Vagina (tissue), 2 donors: ENCODE results near the gene PCDHA8. TPM values are rescaled to one million over a fixed set of nuclear protein-coding genes. Genes with fewer than 3 reads are reported as not detected.

Source experiments
- DNase-seq, 2 donors: peaks; one replicate each; pipeline ENCODE4 v3.0.0-alpha.2; 2017; ENCODE audit errors: extremely low spot score in 2 of 2
- H3K27ac ChIP-seq: fragments of 200-600 bp; sonication (generic); one replicate; pipeline ENCODE4 v1.5.1; 2019
- H3K27me3 ChIP-seq: fragments of 200-600 bp; sonication (generic); one replicate; pipeline ENCODE4 v1.5.1; 2019
- H3K36me3 ChIP-seq, 2 donors: fragments of 200-600 bp; sonication (generic); one replicate each; pipeline ENCODE4 v1.5.1; 2017 to 2019
- H3K4me1 ChIP-seq: fragments of 200-600 bp; sonication (generic); one replicate; pipeline ENCODE4 v1.5.1; 2019
- H3K4me3 ChIP-seq, 2 donors: fragments of 200-600 bp; sonication (generic); 1 replicate in 1 of 2; 2 replicates in 1 of 2; pipeline ENCODE4 v1.5.1; 2016 to 2019
- H3K9me3 ChIP-seq: fragments of 200-600 bp; sonication (generic); one replicate; pipeline ENCODE4 v1.5.1; 2019
- CTCF ChIP-seq, 3 experiments: fragments of 450-650 bp in 2 of 3; fragments of 200-600 bp in 1 of 3; sonication (generic) in 1 of 3; IDR thresholded peaks; one replicate each; pipeline ENCODE4 v1.5.1; 2017 to 2019; ENCODE audit warnings: antibody characterized with exemption in 3 of 3, mild to moderate bottlenecking in 2 of 3, moderate library complexity in 2 of 3
- POLR2A ChIP-seq, 2 donors: fragments of 450-650 bp; IDR thresholded peaks; one replicate each; pipeline ENCODE4 v1.6.1; 2017; ENCODE audit warnings: antibody characterized with exemption in 2 of 2, mild to moderate bottlenecking in 2 of 2, moderate library complexity in 2 of 2
- POLR2AphosphoS5 ChIP-seq, 2 donors: sonication (generic); formaldehyde crosslinking; IDR thresholded peaks; one replicate each; pipeline ENCODE4 v1.9.0; 2017; ENCODE audit warnings: antibody characterized with exemption in 2 of 2, mild to moderate bottlenecking in 2 of 2, low read depth in 1 of 2; ENCODE audit not compliant: insufficient read depth in 1 of 2
- intact Hi-C: fragments of 100-400 bp; cut with DNase I; formaldehyde crosslinking; loops from one replicate; pipeline ENCODE4 v1.15.1; 2023
- total RNA-seq: library from RNA; depleted of rRNA; stranded (reverse); fragments of >200 nt; gene quantifications from one replicate; pipeline ENCODE4 v1.2.3, GENCODE V29; 2016

PCDHA8 gene
- total RNA-seq, 1 donor from 2014 or later, result 0.49 TPM

GRCh38 chr5:140883373-140883772, 42.4 kb downstream of the PCDHA8 start:
- intact Hi-C loops, result no loop called here
- no peak for DNase-seq
- Histone ChIP-seq H3K27me3 (no peaks in the 10 kb centered on the region), H3K27ac (no peak overlapping the region), H3K36me3 (no peaks in the 10 kb centered on the region), H3K4me3 (no peak overlapping the region), H3K4me1 (no peaks in the 10 kb centered on the region), H3K9me3 (peaks cover 9% of the 10 kb centered on the region)
- no peak for TF ChIP-seq POLR2AphosphoS5 (IDR thresholded peaks at IDR 0.05; ENCODE audit: insufficient read depth in 1 of 2, low read depth in 1 of 2)
- no peak for TF ChIP-seq POLR2A (IDR thresholded peaks at IDR 0.05)
- no peak for TF ChIP-seq CTCF (IDR thresholded peaks at IDR 0.05)

GRCh38 chr5:140883927-140884697, 43.1 kb downstream of the PCDHA8 start:
- intact Hi-C loops, result no loop called here

More at GRCh38 chr5:140883927-140884697, 43.1 kb downstream of the PCDHA8 start:
- Histone ChIP-seq H3K4me1 (no peaks in the 10 kb centered on the region), H3K36me3 (no peaks in the 10 kb centered on the region), H3K4me3 (no peak overlapping the region), H3K9me3 (peaks cover 9% of the 10 kb centered on the region), H3K27me3 (no peaks in the 10 kb centered on the region), H3K27ac (no peak overlapping the region)
- TF ChIP-seq POLR2A (IDR thresholded peaks at IDR 0.05) (no peak), CTCF (IDR thresholded peaks at IDR 0.05) (no peak), POLR2AphosphoS5 (IDR thresholded peaks at IDR 0.05; ENCODE audit: insufficient read depth in 1 of 2, low read depth in 1 of 2) (no peak)
- no peak for DNase-seq

Other genes with a start within 250 kb of the PCDHA8 start
- 48.4 TPM for gene CD14, start 208.0 kb upstream of the PCDHA8 start, total RNA-seq
- gene TMCO6, start 201.7 kb upstream of the PCDHA8 start, total RNA-seq, result 16.5 TPM
- 61.6 TPM for gene NDUFA2, start 193.6 kb upstream of the PCDHA8 start, total RNA-seq
- 64.3 TPM for gene IK, start 193.4 kb upstream of the PCDHA8 start, total RNA-seq
- gene WDR55, start 176.3 kb upstream of the PCDHA8 start, total RNA-seq, result 19.9 TPM
- 2.9 TPM for gene DND1, start 167.6 kb upstream of the PCDHA8 start, total RNA-seq
- gene HARS1, start 149.8 kb upstream of the PCDHA8 start, total RNA-seq, result 54.8 TPM
- 46.2 TPM for gene HARS2, start 149.7 kb upstream of the PCDHA8 start, total RNA-seq
- gene ZMAT2, start 140.7 kb upstream of the PCDHA8 start, total RNA-seq, result 22.6 TPM
- gene PCDHA1, start 55.0 kb upstream of the PCDHA8 start, total RNA-seq, result not detected
- gene PCDHA2, start 46.3 kb upstream of the PCDHA8 start, total RNA-seq, result not detected
- gene PCDHA3, start 40.1 kb upstream of the PCDHA8 start, total RNA-seq, result 0.74 TPM
- 2.0 TPM for gene PCDHA4, start 34.1 kb upstream of the PCDHA8 start, total RNA-seq
- 0.25 TPM for gene PCDHA5, start 19.6 kb upstream of the PCDHA8 start, total RNA-seq
- 1.2 TPM for gene PCDHA6, start 13.2 kb upstream of the PCDHA8 start, total RNA-seq
- gene PCDHA7, start 6.9 kb upstream of the PCDHA8 start, total RNA-seq, result 0.49 TPM
- gene PCDHA9, start 7.2 kb downstream of the PCDHA8 start, total RNA-seq, result 0.25 TPM
- gene PCDHA10, start 14.7 kb downstream of the PCDHA8 start, total RNA-seq, result 0.25 TPM
- gene PCDHA11, start 27.8 kb downstream of the PCDHA8 start, total RNA-seq, result not detected
- 0.25 TPM for gene PCDHA12, start 34.1 kb downstream of the PCDHA8 start, total RNA-seq
- gene PCDHA13, start 40.9 kb downstream of the PCDHA8 start, total RNA-seq, result not detected
- gene PCDHAC1, start 85.1 kb downstream of the PCDHA8 start, total RNA-seq, result 0.49 TPM
- gene PCDHAC2, start 125.3 kb downstream of the PCDHA8 start, total RNA-seq, result 3.9 TPM
- gene PCDHB1, start 210.2 kb downstream of the PCDHA8 start, total RNA-seq, result not detected